A549 treated with dexamethasone at 1 μM for 4 hours (cell line): ENCODE measurements around the gene OTUD1. TPM values are rescaled to one million over a fixed set of nuclear protein-coding genes. Genes with fewer than 3 reads are reported as not detected.

Source experiments
- total RNA-seq: library from RNA; stranded (reverse); fragments of 200-300 nt; extraction: Qiagen RNA extraction; gene quantifications from 5 replicates; pipeline ENCODE4 v1.2.3, GENCODE V29; 2022

The OTUD1 gene
- 2.3 to 3.4 TPM (median 3.1 TPM) in 5 replicates for total RNA-seq

DNA sequence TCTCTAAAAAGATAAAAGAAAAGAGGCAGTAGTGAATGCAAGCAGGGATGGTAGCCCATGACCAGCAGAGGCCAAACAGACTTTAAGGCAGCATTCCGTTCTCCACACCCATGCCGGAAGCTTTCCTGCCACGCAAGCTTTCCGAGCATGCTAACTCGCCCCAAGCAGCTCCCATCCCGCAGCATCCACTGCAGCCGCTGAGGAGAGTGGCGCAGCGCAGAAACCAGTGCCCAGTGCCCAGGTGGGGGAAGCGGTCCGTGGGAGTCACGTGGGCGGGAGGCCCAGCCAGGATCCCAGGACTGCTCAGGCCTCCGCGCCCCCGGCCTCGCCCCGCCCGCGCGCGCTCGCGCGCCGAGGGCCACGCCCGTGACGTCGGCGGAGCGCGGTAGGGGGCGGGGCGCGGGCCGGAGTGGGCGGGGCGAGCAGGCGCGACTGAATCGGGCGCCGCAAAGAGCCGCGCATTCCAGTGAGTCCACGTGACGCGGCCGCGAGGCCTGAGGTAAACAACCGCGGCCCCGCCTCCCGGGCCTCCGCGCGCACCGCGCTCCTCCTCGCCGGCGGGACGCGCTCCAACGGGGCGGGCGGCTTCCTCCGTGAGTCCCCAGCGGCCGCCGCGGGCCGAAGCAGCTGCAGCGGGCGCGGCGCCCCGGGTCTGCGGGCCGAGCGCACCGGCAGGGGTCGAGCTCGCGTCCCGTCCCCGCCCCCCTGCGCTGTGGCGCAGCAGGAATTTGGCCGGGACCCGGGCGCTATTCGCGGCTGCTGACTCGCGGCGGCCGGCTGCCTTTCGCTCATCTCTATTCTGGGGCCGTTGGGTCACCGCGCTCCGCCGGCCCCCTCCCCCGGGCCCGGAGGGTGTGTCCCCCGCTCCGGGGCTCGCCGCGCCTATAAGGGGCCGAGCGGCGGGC is at the start of gene OTUD1:
Gene OTUD1, plus strand, starts transcription at position 529 of the 905 bp plus-strand sequence. CDS start 383 bp downstream, outside the sequence.

Other genes starting within 250 kb of the OTUD1 start
- gene PTF1A, start 246.8 kb upstream of the OTUD1 start, total RNA-seq = not detected in 5 replicates
- gene C10orf67, start 94.3 kb upstream of the OTUD1 start, total RNA-seq = 0.06 to 0.09 TPM (median 0.07 TPM) in 3 of 5 replicates, not detected in the others